ENCODE data around the gene ZMYND11. TPM values are rescaled to one million over a fixed set of nuclear protein-coding genes. Genes with fewer than 3 reads are reported as not detected.

Gene ZMYND11
- total RNA-seq, 1 donor from 2014 or later: 106 TPM

DNA sequence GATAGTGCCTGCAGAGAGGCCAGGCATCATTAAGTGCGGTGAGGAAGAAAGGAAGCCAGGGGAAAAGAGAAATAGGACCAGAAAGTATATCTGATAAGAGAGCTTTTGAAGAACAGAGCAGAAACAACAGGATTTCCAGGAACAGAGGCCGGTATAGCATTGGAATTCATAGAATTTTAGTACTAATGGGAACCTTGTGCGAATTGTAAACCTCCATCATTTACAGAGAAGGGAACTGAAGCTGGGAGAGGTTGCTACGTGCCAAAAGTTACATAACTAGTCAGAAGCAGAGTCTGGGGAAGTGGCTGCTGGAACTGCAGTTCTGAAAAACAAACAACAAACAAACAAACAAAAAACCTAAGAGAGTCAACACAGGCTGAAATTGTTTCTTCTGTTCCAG lies 5.4 kb upstream of the ZMYND11 start:
- intact Hi-C loops (cut with DNase I): no loop called here
- ATAC-seq (no peak), DNase-seq (ENCODE audit: low spot score) (no peak)

GRCh38 chr10:132946-133898 lies 2.0 kb upstream of the ZMYND11 start:
- ATAC-seq: no peak
- intact Hi-C loops (cut with DNase I): no loop called here
- DNase-seq (ENCODE audit: low spot score): no peak

GRCh38 chr10:134247-135131 lies 766 bp upstream of the ZMYND11 start:
- DNase-seq (ENCODE audit: low spot score): peak; percentile 62
- peak; percentile 29 for ATAC-seq
- intact Hi-C loops (cut with DNase I): no loop called here

DNA sequence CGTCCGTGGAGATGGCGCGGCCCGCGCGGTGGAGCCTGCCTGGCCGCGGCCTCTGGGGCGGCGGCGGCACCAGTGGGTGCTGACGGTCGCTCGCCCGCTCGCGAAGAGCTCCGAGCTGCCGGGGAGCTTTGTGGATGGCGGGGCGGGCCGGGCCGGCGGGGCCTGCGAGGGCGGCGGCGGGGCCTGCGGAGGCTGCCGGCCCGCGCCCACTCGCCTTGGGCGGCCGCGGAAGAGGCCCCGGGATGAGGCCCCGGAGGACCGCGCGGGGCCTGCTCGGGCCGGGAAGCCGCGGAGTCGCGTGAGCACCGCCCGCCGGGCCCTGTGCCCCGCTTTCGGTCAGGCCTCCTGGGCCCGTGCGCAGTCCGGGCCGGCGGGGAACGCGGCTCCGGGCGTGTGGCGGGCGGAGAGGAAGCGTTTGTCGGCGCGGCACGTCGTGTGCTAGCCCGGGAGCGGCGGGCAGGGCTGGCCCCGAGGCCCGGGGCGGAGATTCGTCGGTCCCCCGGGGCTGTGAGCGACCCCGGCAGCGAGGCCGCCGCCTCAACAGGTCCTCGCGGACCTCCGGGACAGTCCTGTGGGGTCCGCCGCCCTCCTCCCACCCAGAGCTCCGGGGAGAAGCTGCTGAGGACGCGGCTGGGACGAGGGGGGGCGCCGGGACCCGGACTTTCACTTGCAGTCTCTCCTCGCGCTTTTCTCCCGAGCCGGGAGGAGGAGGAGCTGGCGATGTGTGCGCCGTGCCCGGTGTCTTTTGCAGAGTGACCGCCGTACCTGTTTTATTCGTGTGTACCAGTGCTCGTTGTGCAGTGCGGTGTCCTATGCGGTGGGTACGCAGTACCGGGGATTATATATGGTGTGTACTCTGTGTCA lies 578 bp downstream of the ZMYND11 start:
- ATAC-seq: peak; percentile 76
- DNase-seq (ENCODE audit: low spot score): peak; percentile 86
- intact Hi-C loops (cut with DNase I): no loop called here

- no peak for DNase-seq (ENCODE audit: low spot score)
- peak; percentile 46 for ATAC-seq
- intact Hi-C loops (cut with DNase I): no loop called here
Measured at GRCh38 chr10:136465-136762, 1.2 kb downstream of the ZMYND11 start.

GRCh38 chr10:137031-137430 lies 1.8 kb downstream of the ZMYND11 start:
- peak; percentile 9 for ATAC-seq
- intact Hi-C loops (cut with DNase I): no loop called here
- DNase-seq (ENCODE audit: low spot score): no peak

DNA sequence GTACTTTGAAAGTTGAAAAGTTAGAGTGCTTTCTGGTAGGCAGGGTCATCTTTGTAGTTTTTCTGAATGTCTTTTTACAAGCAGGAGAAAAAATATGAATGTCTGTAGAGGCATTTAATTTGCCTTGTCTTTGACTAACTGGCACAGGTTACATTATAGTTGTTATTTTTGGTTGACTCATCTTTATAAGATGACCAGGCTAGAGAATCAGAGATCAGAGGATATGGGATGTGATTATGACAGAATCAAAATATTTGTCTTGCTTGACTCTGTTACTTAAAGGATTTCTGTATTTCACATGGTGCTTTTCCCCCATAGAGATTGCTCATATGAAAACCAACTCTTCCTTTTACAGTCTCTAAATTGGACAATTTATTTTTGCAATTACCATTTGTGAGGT lies 2.4 kb downstream of the ZMYND11 start:
- ATAC-seq: no peak
- intact Hi-C loops (cut with DNase I): no loop called here
- DNase-seq (ENCODE audit: low spot score): no peak

DNA sequence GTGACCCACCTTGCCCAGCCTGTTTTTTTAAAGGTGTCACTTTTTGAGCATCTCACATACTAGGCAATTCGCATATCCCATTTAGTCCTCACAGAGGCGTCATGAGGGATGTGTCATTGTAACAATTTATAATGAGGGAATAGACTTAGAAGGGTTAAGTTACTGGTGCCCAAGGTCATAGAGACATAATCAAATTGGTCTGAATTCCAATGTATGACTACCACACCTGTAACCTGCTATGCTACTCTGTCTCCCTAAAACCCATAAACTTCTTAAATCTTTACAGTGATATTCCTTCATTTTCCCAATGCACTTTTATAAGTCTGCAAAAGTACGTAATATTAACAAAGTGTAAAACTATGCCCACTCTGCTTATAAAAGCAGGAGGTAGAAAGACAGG lies 7.1 kb downstream of the ZMYND11 start:
- intact Hi-C loops (cut with DNase I): no loop called here
- DNase-seq (ENCODE audit: low spot score): no peak
- ATAC-seq: no peak

DNA sequence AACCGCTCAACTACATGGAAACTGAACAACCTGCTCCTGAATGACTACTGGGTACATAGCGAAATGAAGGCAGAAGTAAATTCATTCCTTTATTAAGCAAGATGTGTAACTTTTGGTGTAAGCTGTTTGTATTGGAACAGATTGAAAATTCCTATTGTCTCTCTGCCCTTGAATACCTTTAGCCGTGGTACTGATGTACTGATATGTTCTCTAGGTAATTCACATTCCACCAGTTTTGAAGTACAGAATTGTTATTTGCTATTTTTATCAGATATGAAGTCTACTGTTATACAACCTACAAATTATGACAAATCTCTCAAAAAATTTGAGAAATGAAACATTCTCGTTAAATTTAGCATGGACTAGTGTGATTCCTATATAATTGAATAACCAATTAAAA lies 17.7 kb downstream of the ZMYND11 start:
- intact Hi-C loops (cut with DNase I): no loop called here
- no peak for ATAC-seq

GRCh38 chr10:154348-154747 lies 19.1 kb downstream of the ZMYND11 start:
- DNase-seq (ENCODE audit: low spot score): no peak
- intact Hi-C loops (cut with DNase I): no loop called here
- ATAC-seq: no peak

More for the DNA sequence above, 17.7 kb downstream of the ZMYND11 start:
- DNase-seq (ENCODE audit: low spot score): no peak

DNA sequence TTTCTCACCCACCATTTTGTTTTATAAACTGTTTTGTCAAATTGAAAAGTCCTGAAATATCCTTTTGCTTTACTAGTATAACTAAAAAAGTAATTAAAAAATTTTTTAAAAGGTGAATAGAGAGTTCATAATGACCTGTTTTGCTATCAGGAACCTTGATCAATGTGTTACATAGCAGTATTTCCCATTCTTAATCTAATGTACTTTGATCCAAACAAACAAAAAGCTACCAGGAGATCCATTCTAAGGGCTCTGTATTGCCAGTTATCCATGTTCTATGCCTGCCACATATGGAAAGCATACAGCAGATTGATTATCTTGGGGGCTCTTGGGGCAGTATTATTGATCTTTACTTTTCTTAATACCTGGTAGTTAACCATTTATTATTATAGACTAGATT lies 32.1 kb downstream of the ZMYND11 start:
- no peak for ATAC-seq
- intact Hi-C loops (cut with DNase I): no loop called here
- no peak for DNase-seq (ENCODE audit: low spot score)

DNA sequence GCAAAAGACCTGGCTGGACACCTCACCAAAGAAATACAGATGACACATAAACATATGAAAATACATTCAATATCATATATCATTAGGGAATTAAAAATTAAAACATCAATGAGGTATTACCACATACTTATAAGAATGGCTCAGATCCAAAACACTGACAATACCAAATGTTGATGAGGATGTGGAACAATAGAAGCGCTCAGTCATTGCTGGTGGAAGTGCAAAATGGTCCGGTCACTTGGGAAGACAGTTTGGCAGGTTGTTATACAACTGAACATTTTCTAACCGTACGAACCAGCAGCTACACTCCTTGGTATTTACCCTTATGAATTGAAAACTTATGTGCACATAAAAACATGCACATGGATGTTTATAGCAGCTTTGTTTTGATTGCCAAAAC lies 38.5 kb downstream of the ZMYND11 start:
- no peak for ATAC-seq
- DNase-seq (ENCODE audit: low spot score): no peak
- intact Hi-C loops (cut with DNase I): no loop called here

GRCh38 chr10:176677-177076 lies 41.4 kb downstream of the ZMYND11 start:
- intact Hi-C loops (cut with DNase I): no loop called here
- no peak for ATAC-seq
- no peak for DNase-seq (ENCODE audit: low spot score)

DNA sequence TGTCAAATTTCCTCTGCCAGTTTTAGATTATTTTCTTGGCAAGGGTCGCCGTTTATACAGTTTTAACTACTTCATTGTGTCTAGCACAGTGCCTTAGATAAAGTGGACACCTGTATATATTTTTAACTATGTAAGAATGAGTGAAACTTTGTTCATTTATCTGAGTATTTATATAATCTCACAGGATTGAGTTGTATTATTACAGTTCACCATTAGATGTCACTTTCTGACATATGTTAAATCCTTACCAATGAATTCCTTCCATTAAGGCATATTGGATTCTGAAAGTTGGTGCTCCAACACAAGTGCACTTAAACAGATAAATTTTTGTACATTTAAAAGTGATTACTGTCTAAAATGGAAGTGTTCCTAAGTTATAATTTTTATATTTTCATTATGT lies 43.0 kb downstream of the ZMYND11 start:
- DNase-seq (ENCODE audit: low spot score) (no peak), ATAC-seq (peak; percentile 20)
- intact Hi-C loops (cut with DNase I): no loop called here

DNA sequence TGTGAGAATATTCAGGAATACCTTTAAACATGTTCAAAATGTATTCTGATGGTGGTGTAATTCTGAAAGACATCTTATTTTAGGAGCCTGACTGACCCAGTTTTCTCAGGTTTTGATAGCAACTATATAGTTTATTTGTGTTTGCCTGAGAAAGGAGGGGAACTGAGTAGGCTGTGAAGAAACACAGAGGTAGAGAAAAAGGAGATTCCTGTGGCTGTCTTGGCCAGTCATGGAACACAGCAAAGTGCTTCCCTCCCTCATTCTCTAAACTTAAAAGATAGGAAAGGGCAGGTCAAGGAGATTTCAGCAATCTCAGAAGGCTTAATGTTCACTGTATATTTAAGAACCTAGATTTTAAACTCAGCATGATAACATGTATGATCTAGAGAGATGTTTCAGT lies 43.5 kb downstream of the ZMYND11 start:
- no peak for ATAC-seq
- intact Hi-C loops (cut with DNase I): no loop called here

DNA sequence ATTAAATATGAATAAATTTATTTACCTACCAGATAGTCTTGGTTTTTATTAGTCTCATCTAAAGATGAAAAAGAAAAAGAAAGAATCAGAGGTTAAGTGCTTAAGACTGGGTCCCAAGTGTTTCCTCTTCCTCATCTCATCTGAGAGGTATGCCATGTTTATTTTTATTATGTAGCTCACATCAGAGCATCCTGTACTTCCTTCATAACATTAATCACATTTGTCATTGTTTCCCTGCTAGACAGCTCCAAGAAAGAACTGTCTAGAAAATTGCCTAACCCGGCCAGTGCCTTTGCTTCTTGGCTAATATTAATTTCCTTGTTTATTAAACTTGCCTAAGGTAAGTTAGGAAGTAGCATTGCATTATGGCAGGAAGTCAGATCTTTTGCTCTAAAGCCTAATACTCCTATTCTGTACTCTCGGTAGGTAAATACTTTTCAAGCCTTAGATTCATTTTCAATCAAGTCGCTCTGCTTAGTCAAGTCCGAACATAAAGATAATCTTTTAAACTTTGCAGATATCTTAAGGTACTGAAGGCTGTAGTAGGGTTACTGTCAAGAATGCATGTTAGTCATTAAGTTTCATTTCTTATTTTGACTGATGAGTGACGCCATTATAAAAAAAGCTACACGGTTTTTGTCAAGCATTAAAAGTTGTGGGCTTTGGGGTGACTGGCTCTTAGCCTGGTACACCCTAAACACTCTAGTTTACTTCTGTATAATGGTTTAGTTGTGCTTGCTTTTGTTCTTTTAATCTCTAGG lies 47.4 kb downstream of the ZMYND11 start:
- no peak for DNase-seq (ENCODE audit: low spot score)

More for the DNA sequence above, 43.5 kb downstream of the ZMYND11 start:
- DNase-seq (ENCODE audit: low spot score): no peak

GRCh38 chr10:184174-184573 lies 48.9 kb downstream of the ZMYND11 start:
- intact Hi-C loops (cut with DNase I): no loop called here
- no peak for DNase-seq (ENCODE audit: low spot score)
- no peak for ATAC-seq

More for the DNA sequence above, 47.4 kb downstream of the ZMYND11 start:
- no peak for ATAC-seq
- intact Hi-C loops (cut with DNase I): no loop called here

DNA sequence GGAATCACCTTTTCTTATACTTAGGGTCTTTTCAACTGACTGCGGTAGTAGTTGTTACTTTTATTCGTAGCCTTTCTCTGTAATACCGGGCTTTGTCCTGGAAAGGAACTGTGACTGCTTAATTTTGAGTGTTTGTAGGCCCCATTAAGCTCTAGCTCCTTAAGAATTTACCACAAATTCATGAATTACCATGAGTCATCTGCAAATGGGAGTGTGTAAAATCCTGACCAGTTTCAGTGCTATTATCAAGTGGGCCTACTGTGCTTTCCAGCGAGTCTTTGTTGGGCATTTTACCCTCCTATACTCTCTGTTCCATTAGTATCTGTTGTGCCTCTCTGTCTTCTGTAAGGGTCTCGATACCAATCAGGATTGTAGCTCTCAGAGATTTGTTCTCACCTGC lies 49.7 kb downstream of the ZMYND11 start:
- DNase-seq (ENCODE audit: low spot score) (no peak), ATAC-seq (no peak)
- intact Hi-C loops (cut with DNase I): no loop called here
